Activated naive CD8-positive, alpha-beta T cell treated with anti-CD3 and anti-CD28 coated beads, Interleukin-2, amount 10 ng/mL, durations not matched to agents 7 days and 5 days (primary cell): ENCODE results near the gene KIRREL3. TPM values are rescaled to one million over a fixed set of nuclear protein-coding genes. Genes with fewer than 3 reads are reported as not detected.

ENCODE experiments used
- ATAC-seq: fragments of 150-1000 bp; cut with Tn5 transposase; one replicate; pipeline ENCODE4 v1.10.0; 2021; ENCODE audit warnings: low read depth, moderate library complexity
- POLR2A ChIA-PET: fragments of 350-600 bp; sonication (Branson Sonifier 250); formaldehyde crosslinking; loops from one replicate; lab custom pipeline; 2021; ENCODE audit warnings: antibody characterized with exemption; lab: Charles Lee
- DNase-seq: peaks from one replicate; pipeline ENCODE4 v3.0.0; 2021
- H3K27ac Mint-ChIP-seq: one replicate; pipeline ENCODE4 v1.8.0; 2022; ENCODE audit warnings: mild to moderate bottlenecking, mixed read lengths
- H3K27me3 Mint-ChIP-seq: one replicate; pipeline ENCODE4 v1.8.0; 2022; ENCODE audit warnings: mild to moderate bottlenecking, moderate library complexity, mixed read lengths
- H3K36me3 Mint-ChIP-seq: one replicate; pipeline ENCODE4 v1.8.0; 2021; ENCODE audit warnings: mild to moderate bottlenecking, mixed read lengths
- H3K4me1 Mint-ChIP-seq: one replicate; pipeline ENCODE4 v1.8.0; 2021; ENCODE audit warnings: mixed read lengths
- H3K4me3 Mint-ChIP-seq: one replicate; pipeline ENCODE4 v1.8.0; 2022; ENCODE audit warnings: mild to moderate bottlenecking, moderate library complexity, mixed read lengths
- H3K9me3 Mint-ChIP-seq: one replicate; pipeline ENCODE4 v1.8.0; 2021; ENCODE audit warnings: mixed read lengths
- total RNA-seq, 2 experiments: library from RNA; stranded (reverse); gene quantifications; one replicate each; pipeline ENCODE4 v1.2.3, GENCODE V29; 2021

The KIRREL3 gene
- total RNA-seq, 2 experiments from 2014 or later, result not detected

- H3K27me3 Mint-ChIP-seq, result no peaks in the 10 kb centered on the region
- no peaks in the 10 kb centered on the region for H3K9me3 Mint-ChIP-seq
- no peaks in the 10 kb centered on the region for H3K36me3 Mint-ChIP-seq
- no peak for ATAC-seq
- no peak for DNase-seq
- no peak overlapping the region for H3K4me3 Mint-ChIP-seq
- H3K4me1 Mint-ChIP-seq, result no peaks in the 10 kb centered on the region
- no peak overlapping the region for H3K27ac Mint-ChIP-seq
- POLR2A ChIA-PET, result no interaction called here
Measured at GRCh38 chr11:126526471-126526870, 474.1 kb downstream of the KIRREL3 start.

GRCh38 chr11:126525702-126526101 is 474.9 kb downstream of the KIRREL3 start:
- POLR2A ChIA-PET, result no interaction called here
- no peaks in the 10 kb centered on the region for H3K27me3 Mint-ChIP-seq
- no peak for ATAC-seq

GRCh38 chr11:126525216-126525615 is 475.4 kb downstream of the KIRREL3 start:
- POLR2A ChIA-PET, result no interaction called here
- no peaks in the 10 kb centered on the region for H3K9me3 Mint-ChIP-seq
- H3K4me1 Mint-ChIP-seq, result no peaks in the 10 kb centered on the region

More at GRCh38 chr11:126525702-126526101, 474.9 kb downstream of the KIRREL3 start:
- H3K27ac Mint-ChIP-seq, result no peak overlapping the region
- no peaks in the 10 kb centered on the region for H3K9me3 Mint-ChIP-seq
- no peak for DNase-seq
- no peak overlapping the region for H3K4me3 Mint-ChIP-seq
- H3K36me3 Mint-ChIP-seq, result no peaks in the 10 kb centered on the region
- no peaks in the 10 kb centered on the region for H3K4me1 Mint-ChIP-seq

GRCh38 chr11:126523441-126524205 is 476.9 kb downstream of the KIRREL3 start:
- POLR2A ChIA-PET, result no interaction called here
- no peaks in the 10 kb centered on the region for H3K27me3 Mint-ChIP-seq
- no peak overlapping the region for H3K27ac Mint-ChIP-seq
- DNase-seq, result no peak
- H3K4me1 Mint-ChIP-seq, result no peaks in the 10 kb centered on the region
- no peaks in the 10 kb centered on the region for H3K36me3 Mint-ChIP-seq
- H3K4me3 Mint-ChIP-seq, result no peak overlapping the region
- ATAC-seq, result no peak
- H3K9me3 Mint-ChIP-seq, result no peaks in the 10 kb centered on the region

More at GRCh38 chr11:126525216-126525615, 475.4 kb downstream of the KIRREL3 start:
- Mint-ChIP-seq H3K27ac (no peak overlapping the region), H3K27me3 (no peaks in the 10 kb centered on the region), H3K4me3 (no peak overlapping the region), H3K36me3 (no peaks in the 10 kb centered on the region)
- ATAC-seq, result no peak
- no peak for DNase-seq

- Mint-ChIP-seq H3K27me3 (no peaks in the 10 kb centered on the region), H3K9me3 (no peaks in the 10 kb centered on the region), H3K27ac (no peak overlapping the region), H3K36me3 (no peaks in the 10 kb centered on the region), H3K4me1 (no peaks in the 10 kb centered on the region), H3K4me3 (no peak overlapping the region)
- DNase-seq (no peak), ATAC-seq (no peak)
- POLR2A ChIA-PET, result no interaction called here
Measured at GRCh38 chr11:126522606-126523005, 478.0 kb downstream of the KIRREL3 start.

DNA sequence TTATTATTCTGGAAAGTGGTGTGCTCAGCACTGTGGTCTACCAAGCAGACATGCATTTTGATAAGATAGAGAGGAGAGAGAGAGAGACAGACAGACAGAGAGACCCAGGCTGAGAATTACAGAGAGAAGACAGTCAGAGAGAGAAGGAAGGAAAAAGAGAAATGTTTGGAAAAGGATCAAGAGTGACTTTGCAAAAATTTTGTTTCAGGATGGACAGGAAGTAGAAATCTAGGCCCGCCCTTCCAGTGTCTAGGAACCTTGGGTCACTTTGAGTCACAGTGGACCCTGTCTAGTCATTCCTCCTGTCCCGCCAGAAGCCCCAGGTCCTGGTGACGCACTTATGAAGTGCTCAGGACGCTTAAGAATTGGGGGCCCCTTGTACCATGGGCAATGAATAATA is 478.4 kb downstream of the KIRREL3 start:
- Mint-ChIP-seq H3K4me3 (no peak overlapping the region), H3K36me3 (no peaks in the 10 kb centered on the region), H3K27me3 (no peaks in the 10 kb centered on the region), H3K9me3 (no peaks in the 10 kb centered on the region), H3K4me1 (no peaks in the 10 kb centered on the region), H3K27ac (no peak overlapping the region)
- no peak for ATAC-seq
- POLR2A ChIA-PET, result no interaction called here
- no peak for DNase-seq

- DNase-seq (no peak), ATAC-seq (no peak)
- no peak overlapping the region for H3K27ac Mint-ChIP-seq
- no peaks in the 10 kb centered on the region for H3K27me3 Mint-ChIP-seq
- no peaks in the 10 kb centered on the region for H3K4me1 Mint-ChIP-seq
- POLR2A ChIA-PET, result no interaction called here
- no peak overlapping the region for H3K4me3 Mint-ChIP-seq
- no peaks in the 10 kb centered on the region for H3K36me3 Mint-ChIP-seq
- no peaks in the 10 kb centered on the region for H3K9me3 Mint-ChIP-seq
Measured at GRCh38 chr11:126521196-126521595, 479.4 kb downstream of the KIRREL3 start.

GRCh38 chr11:126519764-126520734 is 480.5 kb downstream of the KIRREL3 start:
- no peak overlapping the region for H3K27ac Mint-ChIP-seq
- no peaks in the 10 kb centered on the region for H3K36me3 Mint-ChIP-seq
- DNase-seq, result no peak

DNA sequence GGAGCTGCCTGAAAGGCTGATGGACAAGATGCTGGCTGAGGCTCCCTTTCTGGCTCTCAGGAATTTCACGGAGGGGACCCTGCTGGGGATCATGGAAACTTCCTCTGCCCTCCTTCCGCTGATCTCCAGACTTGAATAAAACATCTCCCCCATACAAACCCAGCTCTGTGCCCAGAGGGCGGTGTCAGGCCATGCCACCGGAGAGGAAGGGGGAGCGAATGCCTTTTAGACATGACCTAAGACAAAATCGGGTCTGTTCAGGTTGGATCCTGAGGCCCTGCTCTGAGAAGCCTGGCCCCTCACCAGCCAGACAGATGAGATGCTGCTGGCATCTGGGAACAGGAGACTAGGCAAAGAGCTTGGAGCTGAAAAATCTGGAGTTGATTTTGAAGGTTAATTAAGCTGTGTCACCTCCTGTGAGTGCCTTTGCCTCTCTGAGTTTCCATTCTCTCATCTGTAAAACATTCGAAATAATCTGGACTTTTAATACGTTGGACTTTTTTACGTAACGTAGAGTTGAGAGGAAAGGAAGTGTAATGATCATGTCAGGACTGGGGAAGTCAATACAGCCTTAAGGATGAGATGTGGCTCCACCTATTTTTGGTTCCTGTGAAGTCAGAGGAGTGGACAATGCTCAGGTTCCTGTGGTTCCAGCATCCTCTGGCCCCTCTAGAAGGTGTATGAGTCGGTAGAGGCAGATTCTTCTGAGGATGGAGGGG is 481.4 kb downstream of the KIRREL3 start:
- Mint-ChIP-seq H3K9me3 (no peaks in the 10 kb centered on the region), H3K36me3 (no peaks in the 10 kb centered on the region), H3K4me3 (no peak overlapping the region), H3K27me3 (peaks cover 3% of the 10 kb centered on the region), H3K27ac (no peak overlapping the region), H3K4me1 (peaks cover 2% of the 10 kb centered on the region)
- POLR2A ChIA-PET, result no interaction called here
- no peak for ATAC-seq
- DNase-seq, result no peak

More at GRCh38 chr11:126519764-126520734, 480.5 kb downstream of the KIRREL3 start:
- Mint-ChIP-seq H3K4me1 (peaks cover 2% of the 10 kb centered on the region), H3K27me3 (peaks cover 3% of the 10 kb centered on the region), H3K9me3 (no peaks in the 10 kb centered on the region), H3K4me3 (no peak overlapping the region)
- POLR2A ChIA-PET, result no interaction called here
- no peak for ATAC-seq

GRCh38 chr11:126518071-126518971 is 482.2 kb downstream of the KIRREL3 start:
- POLR2A ChIA-PET, result no interaction called here
- no peaks in the 10 kb centered on the region for H3K9me3 Mint-ChIP-seq
- no peak overlapping the region for H3K27ac Mint-ChIP-seq
- H3K27me3 Mint-ChIP-seq, result peaks cover 3% of the 10 kb centered on the region
- no peak overlapping the region for H3K4me3 Mint-ChIP-seq
- DNase-seq, result no peak
- no peak for ATAC-seq
- H3K36me3 Mint-ChIP-seq, result no peaks in the 10 kb centered on the region
- peaks cover 2% of the 10 kb centered on the region for H3K4me1 Mint-ChIP-seq

DNA sequence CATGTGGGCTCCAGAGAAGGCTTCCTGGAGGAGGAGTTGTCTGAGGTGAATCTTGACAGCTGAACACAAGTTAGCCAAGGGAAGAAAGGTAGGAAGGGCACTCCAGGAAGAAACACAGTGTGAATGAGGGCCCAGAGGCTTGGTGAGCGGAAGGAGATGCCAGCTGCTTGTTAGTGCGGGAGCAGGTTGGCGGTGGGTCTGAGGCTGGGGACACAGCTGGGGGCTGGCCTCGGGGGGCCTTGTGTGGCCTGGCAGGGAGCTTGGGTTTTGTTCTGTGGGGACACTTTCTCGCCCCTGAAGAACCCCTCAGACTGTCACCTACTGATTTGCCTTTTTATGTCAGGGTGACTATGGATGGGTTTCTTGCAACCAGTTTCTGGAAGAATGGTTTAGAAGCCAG is 485.1 kb downstream of the KIRREL3 start:
- ATAC-seq, result no peak
- DNase-seq, result no peak
- Mint-ChIP-seq H3K27me3 (peaks cover 3% of the 10 kb centered on the region), H3K4me3 (no peak overlapping the region), H3K36me3 (no peaks in the 10 kb centered on the region), H3K4me1 (peaks cover 2% of the 10 kb centered on the region), H3K27ac (no peak overlapping the region), H3K9me3 (no peaks in the 10 kb centered on the region)
- POLR2A ChIA-PET, result no interaction called here

DNA sequence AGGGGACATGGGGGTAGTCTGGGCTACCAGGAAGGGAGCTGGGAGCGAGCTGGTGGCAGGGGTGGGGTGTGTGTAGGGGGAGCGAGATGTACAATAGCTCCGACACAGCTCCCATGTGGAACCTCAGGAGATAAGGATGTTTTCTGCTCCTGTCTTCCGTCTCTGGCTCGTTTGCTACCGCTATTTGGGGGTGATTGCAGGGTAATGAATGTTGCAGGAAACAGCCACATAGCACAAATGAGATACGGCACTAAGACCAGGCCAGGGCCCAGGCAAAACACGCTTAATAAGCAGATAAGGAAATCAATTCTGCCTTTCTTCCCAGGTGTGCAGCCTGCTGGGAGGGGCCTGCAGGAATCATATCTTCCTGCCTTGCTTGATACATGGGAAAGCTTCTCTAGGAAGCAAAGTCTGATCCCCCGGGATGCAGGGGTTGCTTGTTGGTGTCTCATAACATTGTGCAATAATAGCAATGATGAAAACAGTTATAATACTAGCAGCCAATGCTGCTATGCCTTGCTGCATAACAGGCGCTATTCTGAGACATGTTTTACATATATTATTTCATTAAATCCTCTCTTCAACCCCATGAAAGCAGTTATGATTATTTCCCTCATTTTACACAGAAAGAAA is 486.4 kb downstream of the KIRREL3 start:
- no peak for ATAC-seq
- Mint-ChIP-seq H3K27me3 (peaks cover 6% of the 10 kb centered on the region), H3K4me3 (no peak overlapping the region), H3K4me1 (peaks cover 2% of the 10 kb centered on the region), H3K9me3 (no peaks in the 10 kb centered on the region), H3K27ac (no peak overlapping the region), H3K36me3 (no peaks in the 10 kb centered on the region)
- POLR2A ChIA-PET, result no interaction called here
- DNase-seq, result no peak
